GM10266 (cell line): ENCODE measurements around the gene EPG5.

Experiments used
- DNase-seq: peaks from one replicate; pipeline ENCODE4 v3.0.0; 2012; ENCODE audit errors: extremely low spot score
- TF ChIP-seq, protein P1 (sequence below): IDR thresholded peaks from 2 replicates; pipeline ENCODE4 v1.5.1; 2012; ENCODE audit warnings: mild to moderate bottlenecking, low read depth; ENCODE audit not compliant: control insufficient read depth, insufficient read depth; ENCODE audit errors: missing control alignments

The EPG5 gene

DNA sequence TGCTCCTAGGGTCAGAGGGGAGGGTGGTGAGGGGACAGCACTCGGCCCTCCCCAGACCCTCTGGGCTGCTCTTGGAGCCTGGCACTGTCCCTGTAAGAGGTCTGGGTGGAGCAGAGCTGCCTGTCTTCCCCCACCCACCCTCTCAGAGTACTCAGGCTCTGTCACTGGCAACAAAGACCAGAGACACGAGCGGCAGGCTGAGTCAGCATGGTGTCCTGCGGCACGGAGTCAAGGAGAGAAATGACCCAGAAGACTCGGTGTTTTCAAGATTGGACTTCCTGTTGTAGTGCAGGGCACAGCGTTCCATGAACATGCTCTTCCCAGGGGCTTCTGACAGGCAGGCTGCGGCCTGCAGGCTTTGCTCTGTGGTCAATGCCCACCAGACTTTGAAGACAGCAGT, 121.7 kb downstream of the EPG5 start:
- no peak for DNase-seq
- TF ChIP-seq, protein P1, sequence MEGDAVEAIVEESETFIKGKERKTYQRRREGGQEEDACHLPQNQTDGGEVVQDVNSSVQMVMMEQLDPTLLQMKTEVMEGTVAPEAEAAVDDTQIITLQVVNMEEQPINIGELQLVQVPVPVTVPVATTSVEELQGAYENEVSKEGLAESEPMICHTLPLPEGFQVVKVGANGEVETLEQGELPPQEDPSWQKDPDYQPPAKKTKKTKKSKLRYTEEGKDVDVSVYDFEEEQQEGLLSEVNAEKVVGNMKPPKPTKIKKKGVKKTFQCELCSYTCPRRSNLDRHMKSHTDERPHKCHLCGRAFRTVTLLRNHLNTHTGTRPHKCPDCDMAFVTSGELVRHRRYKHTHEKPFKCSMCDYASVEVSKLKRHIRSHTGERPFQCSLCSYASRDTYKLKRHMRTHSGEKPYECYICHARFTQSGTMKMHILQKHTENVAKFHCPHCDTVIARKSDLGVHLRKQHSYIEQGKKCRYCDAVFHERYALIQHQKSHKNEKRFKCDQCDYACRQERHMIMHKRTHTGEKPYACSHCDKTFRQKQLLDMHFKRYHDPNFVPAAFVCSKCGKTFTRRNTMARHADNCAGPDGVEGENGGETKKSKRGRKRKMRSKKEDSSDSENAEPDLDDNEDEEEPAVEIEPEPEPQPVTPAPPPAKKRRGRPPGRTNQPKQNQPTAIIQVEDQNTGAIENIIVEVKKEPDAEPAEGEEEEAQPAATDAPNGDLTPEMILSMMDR = no peak

DNA sequence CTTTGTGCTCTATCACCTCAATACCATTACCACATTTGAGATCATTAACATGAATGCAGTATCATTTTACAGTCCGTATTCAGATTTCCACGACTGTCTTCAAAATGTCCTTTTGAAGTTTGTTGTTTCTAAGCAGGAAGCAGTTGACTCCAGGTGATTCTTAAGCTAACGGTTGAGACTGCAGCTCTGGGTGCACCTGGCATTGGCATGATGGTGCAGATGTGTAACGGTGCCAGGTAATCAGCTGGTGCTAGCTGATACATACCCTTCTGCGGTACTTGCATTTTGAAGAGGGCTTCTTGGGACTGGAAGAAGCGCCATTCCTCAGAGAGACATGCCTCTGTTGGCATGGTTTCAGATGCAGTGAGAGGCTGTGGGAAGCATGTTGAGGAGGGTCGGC, 122.2 kb downstream of the EPG5 start:
- TF ChIP-seq, protein P1 = no peak
- no peak for DNase-seq

DNA sequence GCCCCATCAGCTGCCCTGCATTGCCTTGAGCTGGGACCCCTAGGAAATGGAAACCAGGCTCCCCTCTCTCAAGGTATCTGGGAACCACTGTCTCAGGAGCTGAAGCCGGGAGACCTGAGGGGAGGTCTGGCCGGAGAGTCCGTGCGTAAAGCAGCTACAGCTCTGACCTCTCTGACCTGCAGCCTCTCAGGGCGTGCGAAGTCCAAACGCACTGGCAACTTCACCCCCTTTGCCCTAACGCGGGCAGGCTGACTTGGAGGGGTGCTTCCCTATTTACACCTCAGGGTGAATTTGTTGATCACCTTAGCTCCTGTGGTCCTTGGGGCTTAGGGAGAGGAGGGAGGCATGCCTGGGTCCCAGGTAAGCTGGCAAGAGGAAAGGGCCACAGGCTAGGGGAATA, 124.1 kb downstream of the EPG5 start:
- TF ChIP-seq, protein P1 = no peak

GRCh38 chr18:45841765-45842442, 125.2 kb downstream of the EPG5 start:
- no peak for DNase-seq
- TF ChIP-seq, protein P1 = no peak

More for the DNA sequence above, 124.1 kb downstream of the EPG5 start:
- no peak for DNase-seq

DNA sequence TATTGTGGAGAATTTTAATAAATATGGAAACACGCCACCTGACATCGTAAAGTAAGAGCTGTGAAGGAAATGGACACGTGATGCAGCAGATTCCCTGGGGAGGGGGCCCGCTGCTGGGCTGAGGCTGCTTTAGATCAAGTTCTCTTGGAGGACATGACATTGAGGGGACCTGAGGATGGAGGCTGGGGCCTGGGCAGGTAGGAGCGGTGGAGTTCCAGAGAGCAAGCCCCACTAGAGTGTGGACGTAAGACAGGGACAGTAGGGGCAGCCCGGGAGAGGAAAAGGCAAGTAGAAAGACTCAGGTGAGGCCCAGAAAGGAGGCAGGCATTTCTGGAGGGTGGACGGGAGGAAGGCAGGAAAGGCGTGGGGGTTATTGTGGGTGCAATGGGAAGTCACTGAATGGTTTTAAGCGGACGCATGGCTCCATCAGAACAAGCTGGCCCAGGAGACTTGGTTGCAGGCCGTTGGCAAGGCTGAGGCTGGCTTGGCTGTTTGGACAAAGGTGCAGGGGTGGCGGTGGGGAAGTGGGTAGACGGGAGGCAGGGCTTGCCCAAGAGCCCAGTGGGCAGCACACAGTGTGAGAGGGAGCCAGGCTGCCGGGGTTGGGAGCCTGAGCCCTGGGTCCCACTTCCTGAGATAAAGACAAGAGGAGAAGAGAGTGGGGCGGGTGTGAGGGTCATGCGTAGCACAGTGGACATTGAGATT, 125.9 kb downstream of the EPG5 start:
- TF ChIP-seq, protein P1 = no peak
- no peak for DNase-seq

GRCh38 chr18:45839414-45840395, 127.4 kb downstream of the EPG5 start:
- no peak for DNase-seq
- TF ChIP-seq, protein P1 = peak; percentile 18
